Muscle of back (tissue), 13 donors: ENCODE data around the gene ZFP57. TPM values are rescaled to one million over a fixed set of nuclear protein-coding genes. Genes with fewer than 3 reads are reported as not detected.
A peak's percentile ranks its signal among the peaks of the same experiment; 100 is the strongest.

Source experiments
- DNase-seq, 3 donors: peaks; one replicate each; pipeline versions ENCODE4 v3.0.0 to v3.0.0-alpha.2; 2013
- long read RNA-seq, 9 donors: transcript quantifications; one replicate each; lab custom pipeline, GENCODE V29; 2026
- polyA plus RNA-seq, 10 donors: library from polyadenylated mRNA; unstranded; fragments of 120-200 nt; gene quantifications; one replicate each; pipeline ENCODE4 v1.2.1, GENCODE V29; 2013; ENCODE audit not compliant: insufficient read length in 10 of 10

The ZFP57 gene
- polyA plus RNA-seq: under 1 TPM in 3 of 10 donors, not detected in 7; 0.09 to 0.57 (median 0.19) TPM
- long read RNA-seq, donor 1: 0 reads
- long read RNA-seq, donor 2: 0 reads
- long read RNA-seq, donor 3: 0 reads
- long read RNA-seq, donor 4: 0 reads
- long read RNA-seq, donor 5: 0 reads
- long read RNA-seq, donor 6: 0 reads
- long read RNA-seq, donor 7: 0 reads
- long read RNA-seq, donor 8: 0 reads
- long read RNA-seq, donor 9: 0 reads

DNA sequence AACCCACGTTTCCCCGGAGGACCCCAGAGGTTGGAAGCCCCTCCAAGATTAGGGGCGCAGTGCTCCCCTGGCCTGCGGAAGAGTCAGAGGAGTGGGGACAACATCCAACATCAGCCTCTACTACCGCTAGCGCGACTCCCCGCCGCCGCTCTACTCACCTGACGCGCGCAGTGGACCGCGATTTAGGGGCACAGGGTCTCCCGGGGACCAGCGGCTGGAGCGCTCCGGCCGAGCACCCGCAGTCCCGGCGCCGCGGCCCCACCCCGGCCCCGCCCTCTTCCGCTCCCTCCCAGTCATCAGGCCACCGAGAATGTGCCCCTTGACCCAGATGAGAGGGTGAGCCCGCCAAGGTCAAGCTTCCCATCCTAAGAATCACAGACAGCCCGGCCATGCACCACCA, at the start of gene ZFP57:
ZFP57 (minus strand) TSS at position 249 of the 400 bp plus-strand sequence. CDS start 4,149 bp downstream, outside the sequence.
- no peak for DNase-seq

DNA sequence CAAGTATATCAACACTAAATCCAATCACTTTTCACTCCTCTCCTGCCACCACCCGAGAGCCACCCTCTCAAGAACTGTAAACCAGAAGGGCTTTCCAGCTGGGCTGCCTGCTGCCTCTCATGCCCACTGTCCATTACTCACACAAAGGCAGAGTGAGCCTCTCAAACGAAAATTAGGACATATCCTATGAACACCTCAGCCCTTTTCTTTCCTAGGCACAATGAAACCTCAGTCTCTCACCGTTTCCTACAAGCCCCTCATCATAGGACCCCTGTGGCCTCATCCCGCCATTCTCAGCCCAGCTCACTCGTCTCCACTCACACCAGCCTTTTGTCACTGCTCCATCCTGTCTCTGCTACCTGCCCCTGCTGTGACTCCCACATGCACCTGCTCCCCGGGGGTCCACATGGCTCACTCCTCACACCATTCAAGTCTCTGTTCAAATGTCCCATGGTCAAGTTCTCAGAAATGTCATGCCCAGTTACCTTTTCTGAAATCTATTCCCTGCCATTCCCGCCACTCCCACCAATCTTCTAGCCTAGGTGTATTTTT, 49.7 kb upstream of the ZFP57 start:
- no peak for DNase-seq

DNA sequence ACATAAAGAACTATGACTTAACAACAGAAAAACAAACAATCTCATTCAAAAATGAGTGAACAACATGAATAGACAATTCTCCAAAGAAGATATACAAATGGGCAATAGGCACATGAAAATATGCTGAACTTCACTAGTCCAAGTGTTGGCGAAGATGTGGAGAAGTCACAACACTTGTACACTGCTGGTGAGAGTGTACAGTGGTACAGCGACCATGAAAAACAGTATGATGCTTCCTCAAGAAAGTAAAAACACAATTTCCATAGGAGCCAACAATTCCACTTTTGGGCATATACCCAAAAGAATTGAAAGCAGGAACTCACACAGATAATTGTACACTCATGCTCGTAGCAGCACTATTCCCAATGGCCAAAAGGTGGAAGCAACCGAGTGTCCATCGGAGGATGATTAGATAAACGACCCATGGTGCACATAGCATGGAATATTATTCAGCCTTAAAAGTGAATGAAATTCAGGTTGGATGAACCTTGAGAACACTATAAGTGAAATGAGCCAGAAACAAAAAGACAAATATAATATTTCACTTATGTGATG, 48.9 kb upstream of the ZFP57 start:
- no peak for DNase-seq

DNA sequence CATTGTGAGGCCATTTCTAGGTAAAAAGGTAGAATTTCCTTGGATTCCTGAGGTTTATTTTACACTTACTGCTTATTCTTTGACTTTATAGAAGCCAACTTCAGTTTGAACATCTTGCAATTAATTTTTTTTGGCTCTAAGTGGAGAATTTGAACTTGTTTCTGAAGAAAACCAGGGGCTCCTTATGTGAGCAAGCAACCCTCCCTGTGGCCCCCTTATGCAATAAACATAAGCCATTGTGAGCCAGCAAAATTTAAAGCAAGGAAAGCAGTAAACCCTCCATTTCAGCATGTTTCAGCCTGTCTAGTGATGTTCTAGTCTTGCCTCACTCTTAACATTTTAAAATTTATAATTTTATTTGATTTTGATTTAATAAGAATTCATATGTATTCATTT, 47.9 kb upstream of the ZFP57 start:
- DNase-seq: no peak

DNA sequence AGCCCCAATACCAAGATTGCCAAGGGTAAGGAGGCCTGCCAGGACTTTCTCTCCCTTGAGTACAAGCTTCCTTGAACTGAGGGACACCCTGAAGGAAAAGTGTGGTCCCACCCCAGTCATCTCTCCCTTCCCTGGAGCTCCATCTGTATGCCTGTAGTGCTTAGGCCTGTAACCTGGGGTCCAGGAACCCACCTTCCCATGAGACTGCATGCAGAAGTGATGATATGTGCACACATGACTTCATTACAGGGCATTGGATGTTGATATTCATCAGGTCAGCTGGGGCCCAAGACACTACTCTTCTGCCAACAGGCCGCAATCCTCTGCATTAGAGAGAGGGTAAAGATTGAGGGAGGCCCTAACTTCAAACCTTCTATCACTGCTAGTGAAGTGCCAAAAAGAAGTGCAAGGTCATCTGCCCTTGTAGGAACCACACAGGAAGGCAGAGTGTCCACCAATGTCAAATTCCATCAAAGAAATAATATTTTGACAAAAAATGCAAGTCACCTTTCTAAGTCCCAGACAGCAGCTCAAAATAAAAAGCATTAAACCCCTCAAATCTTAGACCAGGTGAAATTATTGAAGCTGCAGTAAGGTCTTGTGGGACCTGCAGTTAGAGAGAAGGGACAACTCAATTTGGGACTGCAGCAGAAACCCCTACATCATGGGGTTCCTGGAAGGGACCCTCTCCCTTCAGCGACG, 47.4 kb upstream of the ZFP57 start:
- DNase-seq: no peak

DNA sequence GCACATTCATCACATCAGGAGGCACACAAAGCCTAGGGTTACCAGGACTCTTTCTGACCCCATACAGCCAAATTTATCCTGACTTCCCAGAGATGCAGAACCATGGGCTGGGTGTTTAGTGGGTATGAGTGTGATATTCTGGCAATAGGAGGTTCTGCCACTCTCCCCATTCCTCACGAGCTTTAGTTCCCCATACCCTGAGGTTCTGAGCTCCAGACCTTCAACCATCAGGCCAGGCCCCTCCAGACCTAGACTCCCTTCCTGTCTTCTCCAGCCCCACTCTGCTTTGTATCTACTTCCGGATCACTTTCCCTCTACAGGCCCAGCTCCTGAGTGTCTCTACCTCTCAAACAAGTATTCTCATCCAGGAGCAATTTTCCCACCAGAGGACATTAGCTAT, 46.7 kb upstream of the ZFP57 start:
- DNase-seq: no peak

DNA sequence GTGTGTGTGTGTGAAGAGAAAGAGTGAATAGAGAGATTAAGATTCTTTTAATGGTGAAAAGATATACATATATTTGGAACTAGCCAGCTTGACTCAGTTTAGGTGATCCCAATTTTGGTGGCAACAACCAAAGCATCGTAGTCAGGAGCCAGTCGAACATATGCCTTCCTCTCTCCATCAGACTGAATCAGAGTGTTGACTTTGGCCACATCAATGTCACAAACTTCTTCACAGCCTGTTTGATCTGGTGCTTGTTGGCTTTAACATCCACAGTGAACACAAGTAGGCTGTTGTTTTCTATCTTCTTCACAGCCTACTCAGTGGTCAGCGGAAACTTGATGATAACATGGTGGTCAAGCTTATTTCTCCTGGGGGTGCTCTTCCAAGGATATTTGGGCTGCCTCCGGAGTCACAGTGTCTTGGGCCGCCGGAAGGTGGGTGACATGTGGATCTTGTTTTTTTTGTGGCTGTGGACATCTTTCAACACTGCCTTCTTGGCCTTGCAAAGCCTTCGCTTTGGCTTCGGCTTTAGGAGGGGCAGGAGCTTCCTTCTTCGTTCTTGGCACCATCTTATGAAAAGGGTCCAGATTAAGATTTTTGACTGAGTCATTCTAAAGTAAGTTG, 45.7 kb upstream of the ZFP57 start:
- no peak for DNase-seq

DNA sequence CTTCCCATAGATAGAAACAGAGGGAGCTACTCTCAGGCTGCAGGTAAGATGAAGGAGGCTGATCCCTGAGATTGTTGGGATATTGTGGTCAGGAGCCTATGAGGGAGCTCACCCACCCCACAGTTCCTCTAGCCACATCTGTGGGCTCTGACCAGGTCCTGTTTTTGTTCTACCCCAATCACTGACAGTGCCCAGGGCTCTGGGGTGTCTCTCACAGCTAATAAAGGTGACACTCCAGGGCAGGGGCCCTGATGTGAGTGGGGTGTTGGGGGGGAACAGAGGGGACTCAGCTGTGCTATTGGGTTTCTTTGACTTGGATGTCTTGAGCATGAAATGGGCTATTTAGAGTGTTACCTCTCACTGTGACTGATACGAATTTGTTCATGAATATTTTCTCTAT, 45.0 kb upstream of the ZFP57 start:
- no peak for DNase-seq

DNA sequence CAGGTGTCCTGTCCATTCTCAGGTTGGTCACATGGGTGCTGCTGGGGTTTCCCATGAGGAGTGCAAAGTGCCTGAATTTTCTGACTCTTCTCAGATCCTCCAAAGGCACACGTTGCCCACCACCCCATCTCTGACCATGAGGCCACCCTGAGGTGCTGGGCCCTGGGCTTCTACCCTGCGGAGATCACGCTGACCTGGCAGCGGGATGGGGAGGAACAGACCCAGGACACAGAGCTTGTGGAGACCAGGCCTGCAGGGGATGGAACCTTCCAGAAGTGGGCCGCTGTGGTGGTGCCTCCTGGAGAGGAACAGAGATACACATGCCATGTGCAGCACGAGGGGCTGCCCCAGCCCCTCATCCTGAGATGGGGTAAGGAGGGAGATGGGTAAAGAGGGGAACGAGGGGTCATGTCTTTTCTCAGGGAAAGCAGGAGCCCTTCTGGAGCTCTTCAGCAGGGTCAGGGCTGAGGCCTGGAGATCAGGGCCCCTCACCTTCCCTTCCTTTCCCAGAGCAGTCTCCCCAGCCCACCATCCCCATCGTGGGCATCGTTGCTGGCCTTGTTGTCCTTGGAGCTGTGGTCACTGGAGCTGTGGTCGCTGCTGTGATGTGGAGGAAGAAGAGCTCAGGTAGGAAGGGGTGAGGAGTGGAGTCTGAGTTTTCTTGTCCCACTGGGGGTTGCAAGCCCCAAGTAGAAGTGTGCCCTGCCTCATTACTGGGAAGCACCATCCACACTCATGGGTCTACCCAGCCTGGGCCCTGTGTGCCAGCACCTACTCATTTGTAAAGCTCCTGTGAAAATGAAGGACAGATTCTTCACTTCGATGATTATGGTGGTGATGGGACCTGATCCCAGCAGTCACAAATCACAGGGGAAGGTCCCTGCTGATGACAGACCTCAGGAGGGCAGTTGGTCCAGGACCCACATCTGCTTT, 44.3 kb upstream of the ZFP57 start:
- no peak for DNase-seq

DNA sequence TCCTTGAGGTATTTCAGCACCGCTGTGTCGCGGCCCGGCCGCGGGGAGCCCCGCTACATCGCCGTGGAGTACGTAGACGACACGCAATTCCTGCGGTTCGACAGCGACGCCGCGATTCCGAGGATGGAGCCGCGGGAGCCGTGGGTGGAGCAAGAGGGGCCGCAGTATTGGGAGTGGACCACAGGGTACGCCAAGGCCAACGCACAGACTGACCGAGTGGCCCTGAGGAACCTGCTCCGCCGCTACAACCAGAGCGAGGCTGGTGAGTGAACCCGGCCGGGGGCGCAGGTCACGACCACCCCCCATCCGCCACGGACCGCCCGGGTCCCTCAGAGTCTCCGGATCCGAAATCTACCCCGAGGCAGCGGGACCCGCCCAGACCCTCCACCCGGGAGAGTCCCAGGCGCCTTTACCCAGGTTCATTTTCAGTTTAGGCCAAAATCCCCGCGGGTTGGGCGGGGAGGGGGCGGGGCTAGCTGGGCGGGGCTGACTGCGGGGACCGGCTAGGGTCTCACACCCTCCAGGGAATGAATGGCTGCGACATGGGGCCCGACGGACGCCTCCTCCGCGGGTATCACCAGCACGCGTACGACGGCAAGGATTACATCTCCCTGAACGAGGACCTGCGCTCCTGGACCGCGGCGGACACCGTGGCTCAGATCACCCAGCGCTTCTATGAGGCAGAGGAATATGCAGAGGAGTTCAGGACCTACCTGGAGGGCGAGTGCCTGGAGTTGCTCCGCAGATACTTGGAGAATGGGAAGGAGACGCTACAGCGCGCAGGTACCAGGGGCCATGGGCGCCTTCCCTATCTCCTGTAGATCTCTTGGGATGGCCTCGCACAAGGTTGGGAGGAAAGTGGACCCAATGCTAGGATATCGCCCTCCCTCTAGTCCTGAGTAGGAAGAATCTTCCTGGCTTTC, 43.0 kb upstream of the ZFP57 start:
- peak in 2 of 3 donors; percentile 9 to 30 for DNase-seq

DNA sequence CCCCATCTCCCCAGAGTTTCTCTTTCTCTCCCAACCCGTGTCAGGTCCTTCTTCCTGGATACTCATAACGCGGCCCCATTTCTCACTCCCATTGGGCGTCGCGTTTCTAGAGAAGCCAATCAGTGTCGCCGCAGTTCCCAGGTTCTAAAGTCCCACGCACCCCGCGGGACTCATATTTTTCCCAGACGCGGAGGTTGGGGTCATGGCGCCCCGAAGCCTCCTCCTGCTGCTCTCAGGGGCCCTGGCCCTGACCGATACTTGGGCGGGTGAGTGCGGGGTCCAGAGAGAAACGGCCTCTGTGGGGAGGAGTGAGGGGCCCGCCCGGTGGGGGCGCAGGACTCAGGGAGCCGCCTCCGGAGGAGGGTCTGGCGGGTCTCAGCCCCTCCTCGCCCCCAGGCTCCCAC, 42.3 kb upstream of the ZFP57 start, which contains the start of gene HLA-F:
HLA-F (plus strand) TSS at position 173 of the 404 bp plus-strand sequence; CDS start at position 203, 30 bp downstream.
- peak; percentile 67 to 82 (median 76) for DNase-seq

DNA sequence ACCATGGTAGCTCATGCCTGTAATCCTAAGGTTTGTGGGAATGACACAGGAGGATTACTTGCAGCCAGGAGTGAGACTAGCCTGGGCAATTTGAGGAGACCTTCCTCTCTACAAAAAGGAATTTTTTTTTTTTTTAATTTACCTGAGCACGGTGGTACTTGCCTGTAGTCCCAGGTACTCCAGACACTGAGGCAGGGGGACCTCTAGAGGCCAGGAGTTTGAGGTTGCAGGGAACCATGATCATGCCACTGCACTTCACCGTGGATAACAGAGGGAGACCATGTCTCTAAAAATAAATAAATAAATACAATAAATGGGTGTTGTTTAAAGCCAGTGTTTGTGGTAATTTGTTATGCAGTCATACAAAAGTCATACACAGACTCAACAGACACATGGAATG, 39.9 kb upstream of the ZFP57 start:
- DNase-seq: no peak

DNA sequence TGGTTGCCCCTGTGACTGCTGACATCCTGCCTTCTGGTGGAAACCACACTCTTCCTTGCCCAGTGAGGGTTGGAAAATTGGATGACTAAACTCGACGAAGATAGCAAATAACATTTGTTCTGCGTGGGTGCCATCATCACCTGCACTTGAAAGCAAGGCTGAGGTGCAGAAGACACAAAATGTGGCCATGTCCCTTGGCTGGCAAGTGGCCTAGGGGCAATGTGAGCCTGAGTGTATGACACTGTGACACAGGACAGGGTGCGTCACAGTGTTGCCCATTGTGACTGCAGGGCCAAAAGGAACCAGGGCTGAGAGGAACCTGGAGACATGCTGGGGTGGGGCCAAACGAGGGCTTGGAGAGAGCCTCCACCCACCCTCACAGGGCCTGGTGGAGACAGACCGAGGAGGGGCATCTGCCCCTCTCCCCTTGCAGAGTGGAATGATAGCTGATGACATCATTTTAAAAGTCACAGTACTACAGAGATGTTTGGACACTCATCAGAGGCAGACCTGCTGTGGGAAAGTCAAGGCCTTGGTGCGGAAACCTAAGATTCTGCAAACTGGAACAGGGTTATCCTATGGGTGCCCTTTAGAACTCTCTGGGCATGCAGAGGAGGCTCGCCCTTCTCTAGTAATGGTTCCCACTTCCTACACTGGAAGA, 29.5 kb upstream of the ZFP57 start:
- no peak for DNase-seq

DNA sequence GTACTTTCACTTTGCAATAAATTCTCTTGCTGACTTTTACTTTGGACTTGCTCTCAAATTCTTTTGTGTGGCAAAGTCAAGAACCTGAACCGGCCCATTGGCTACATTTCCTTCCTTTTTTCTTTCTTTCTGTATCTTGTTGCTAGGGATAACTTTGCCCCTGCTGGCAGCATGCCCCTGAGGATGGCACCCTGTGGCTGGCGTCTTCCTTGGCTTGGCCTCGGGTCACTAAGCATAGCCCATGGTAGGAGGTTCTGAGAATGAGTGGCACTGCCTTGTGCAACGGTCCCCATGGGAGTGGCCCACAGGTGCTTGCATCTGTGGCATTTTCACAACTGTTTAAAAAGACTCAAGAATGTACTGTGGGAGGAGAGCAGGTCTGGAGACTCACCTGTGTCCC, 28.2 kb upstream of the ZFP57 start:
- no peak for DNase-seq

DNA sequence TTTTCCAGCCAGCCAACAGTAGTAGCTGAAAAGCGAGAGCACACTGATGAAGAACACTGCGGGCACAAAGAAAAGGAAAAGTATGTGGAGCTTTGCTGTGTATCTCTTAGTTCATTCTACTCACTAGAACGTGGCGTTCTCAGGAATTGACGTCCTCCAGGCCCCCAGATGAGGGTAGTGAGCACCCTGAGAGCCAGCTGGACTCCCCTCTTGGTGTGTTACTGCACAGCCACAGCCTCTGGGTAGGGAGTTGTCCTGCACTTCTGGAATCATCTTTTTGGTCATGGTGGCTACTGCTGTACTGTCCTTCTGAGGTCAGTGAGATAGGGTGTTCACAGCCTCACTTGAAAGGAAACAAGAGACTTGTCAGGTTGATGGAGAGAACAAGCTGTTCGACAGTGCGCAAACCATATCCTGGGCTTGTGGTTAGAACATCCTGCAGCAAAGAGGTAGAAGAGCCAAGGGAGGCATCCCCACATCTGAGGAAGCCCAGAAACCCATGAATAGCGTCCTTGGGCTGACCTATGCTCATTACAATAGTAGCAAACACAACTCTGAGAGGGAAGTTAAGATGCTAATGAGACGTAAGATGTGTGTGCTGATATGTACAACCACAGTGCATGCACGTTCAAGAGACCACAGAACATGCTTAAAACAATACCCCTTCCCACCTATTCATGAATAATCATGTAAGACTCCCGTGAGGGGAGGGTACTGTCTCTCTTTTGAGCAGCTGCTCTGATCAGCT, 27.7 kb upstream of the ZFP57 start:
- DNase-seq: no peak

DNA sequence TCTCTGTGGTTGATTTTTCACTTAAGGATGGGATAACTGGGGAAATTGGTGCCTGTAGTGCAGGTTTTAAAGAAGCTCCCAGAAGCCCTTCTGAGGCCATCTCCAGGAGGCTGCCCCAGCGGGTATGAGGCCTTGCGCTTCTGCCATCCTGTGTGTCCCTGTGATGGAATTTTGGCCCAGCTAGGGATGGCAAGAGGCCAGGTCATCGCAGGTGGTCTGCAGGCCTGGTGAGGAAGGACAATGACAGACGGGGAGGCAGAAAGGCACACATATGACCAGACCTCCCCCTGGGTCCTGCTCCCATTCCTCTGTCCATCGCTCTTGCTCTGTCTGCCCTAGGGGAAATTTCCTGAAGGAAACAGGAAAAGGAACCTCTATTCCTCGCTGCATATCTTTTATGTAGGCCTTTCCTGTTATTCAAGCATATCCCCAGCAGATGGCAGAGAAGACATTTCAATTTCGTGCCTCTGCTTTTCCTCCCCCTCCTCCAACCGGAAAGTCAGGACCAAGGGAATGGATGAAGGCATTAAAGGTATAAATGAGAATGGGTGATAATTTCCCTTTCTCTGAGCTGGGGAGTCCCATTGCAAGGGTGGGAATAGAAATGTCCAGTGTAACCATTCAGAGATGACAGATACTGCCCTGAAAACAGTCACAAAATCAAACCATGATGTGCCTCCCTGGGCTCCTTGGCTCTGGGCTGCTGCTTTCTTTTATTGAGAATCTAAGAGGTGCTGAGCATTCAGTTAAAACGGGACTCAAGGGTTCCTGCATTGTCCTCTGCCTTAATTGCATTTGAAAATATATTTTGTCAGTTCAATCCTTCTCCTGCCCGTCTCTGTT, 24.7 kb upstream of the ZFP57 start:
- peak; percentile 24 to 62 (median 42) for DNase-seq

DNA sequence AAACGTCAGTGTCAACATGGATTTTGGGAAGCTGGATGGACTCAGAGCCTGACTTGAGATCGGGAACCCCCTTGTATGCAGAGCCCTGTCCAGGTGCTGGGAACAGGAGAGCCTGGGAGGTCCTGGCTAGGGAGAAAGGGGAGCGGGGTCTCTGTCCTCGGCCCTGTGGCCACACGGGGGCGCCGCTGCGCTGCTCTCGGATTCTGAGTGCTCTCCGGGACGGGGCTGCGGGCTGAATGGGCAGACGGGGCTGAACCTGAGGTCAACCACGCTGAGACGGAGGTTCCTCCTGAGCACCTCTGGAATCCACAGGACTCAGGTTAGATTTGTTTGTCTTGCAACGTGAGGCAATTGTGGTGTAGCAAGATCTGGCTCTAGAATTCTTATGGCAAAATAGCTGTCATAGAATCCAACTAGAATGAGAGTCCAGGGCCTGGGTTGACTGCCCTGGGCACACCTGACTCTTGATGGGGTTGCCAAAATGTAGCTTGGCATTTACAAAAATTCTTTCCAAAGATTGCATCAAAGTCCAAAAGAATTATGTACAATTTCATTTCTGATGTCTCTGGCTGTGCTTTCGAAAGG, 21.7 kb upstream of the ZFP57 start:
- DNase-seq: peak in 1 of 3 donors; percentile 54
